Smooth muscle cell (in vitro differentiated cells): ENCODE results near the gene ZNF354C. TPM values are rescaled to one million over a fixed set of nuclear protein-coding genes. Genes with fewer than 3 reads are reported as not detected.

ENCODE experiments used
- DNase-seq: peaks from one replicate; lab custom pipeline; 2025; ENCODE audit not compliant: unreplicated experiment; lab: John Stamatoyannopoulos, UW
- H2AFZ ChIP-seq: fragments of 200-600 bp; sonication (generic); 2 replicates; pipeline ENCODE4 v1.6.0; 2016; ENCODE audit warnings: antibody characterized with exemption, low read depth, mild to moderate bottlenecking
- H3F3A ChIP-seq: fragments of 200-600 bp; sonication (generic); 2 replicates; pipeline ENCODE4 v1.6.0; 2017; ENCODE audit warnings: antibody characterized with exemption, low read depth
- H3K27ac ChIP-seq: fragments of 200-600 bp; sonication (generic); 2 replicates; pipeline ENCODE4 v1.5.1; 2016; ENCODE audit warnings: low read depth, mild to moderate bottlenecking
- H3K27me3 ChIP-seq: fragments of 200-600 bp; sonication (generic); 2 replicates; pipeline ENCODE4 v1.6.1; 2016; ENCODE audit warnings: low read depth, mild to moderate bottlenecking
- H3K36me3 ChIP-seq: fragments of 200-600 bp; sonication (generic); 2 replicates; pipeline ENCODE4 v1.5.1; 2016; ENCODE audit warnings: low read depth
- H3K4me1 ChIP-seq: fragments of 200-600 bp; sonication (generic); 2 replicates; pipeline ENCODE4 v1.5.1; 2016; ENCODE audit warnings: low read depth
- H3K4me2 ChIP-seq: fragments of 200-600 bp; sonication (generic); 2 replicates; pipeline ENCODE4 v1.6.0; 2016; ENCODE audit warnings: mild to moderate bottlenecking
- H3K4me3 ChIP-seq: fragments of 200-600 bp; sonication (generic); 2 replicates; pipeline ENCODE4 v1.5.1; 2016; ENCODE audit warnings: mild to moderate bottlenecking
- H3K79me2 ChIP-seq: fragments of 200-600 bp; sonication (generic); 2 replicates; pipeline ENCODE4 v1.6.0; 2016; ENCODE audit warnings: low read depth, mild to moderate bottlenecking
- H3K9ac ChIP-seq: fragments of 200-600 bp; sonication (generic); 2 replicates; pipeline ENCODE4 v1.6.0; 2016; ENCODE audit warnings: low read depth
- H3K9me3 ChIP-seq: fragments of 200-600 bp; sonication (generic); replicated peaks from 2 replicates; pipeline ENCODE4 v1.5.1; 2016; ENCODE audit warnings: low read depth
- H4K20me1 ChIP-seq: fragments of 200-600 bp; sonication (generic); 2 replicates; pipeline ENCODE4 v1.6.0; 2016; ENCODE audit warnings: low read depth
- WGBS: methylation state at CpG from one replicate; pipeline ENCODE4 v1.1.7; 2016; ENCODE audit warnings: low lambda C conversion rate; 5-methylcytosine and 5-hydroxymethylcytosine counted together
- polyA plus RNA-seq: library from polyadenylated mRNA; unstranded; fragments of >200 nt; fragmentation: Nextera tagmentation; extraction: Ambion mirVana; gene quantifications from 2 replicates; pipeline ENCODE4 v1.2.1, GENCODE V29; 2016
- total RNA-seq: library from RNA; depleted of rRNA; stranded (reverse); fragments of >200 nt; gene quantifications from 2 replicates; pipeline ENCODE4 v1.2.3, GENCODE V29; 2014
- TF ChIP-seq, protein P1 (sequence below): fragments of 200-600 bp; sonication (generic); IDR thresholded peaks from 2 replicates; pipeline ENCODE4 v1.5.1; 2017; ENCODE audit warnings: borderline replicate concordance, mild to moderate bottlenecking, antibody characterized with exemption; ENCODE audit not compliant: insufficient read depth, poor library complexity, severe bottlenecking

The ZNF354C gene
- total and polyA plus RNA-seq, 2 experiments from 2014 or later = 4.0 to 11.7 TPM

DNA sequence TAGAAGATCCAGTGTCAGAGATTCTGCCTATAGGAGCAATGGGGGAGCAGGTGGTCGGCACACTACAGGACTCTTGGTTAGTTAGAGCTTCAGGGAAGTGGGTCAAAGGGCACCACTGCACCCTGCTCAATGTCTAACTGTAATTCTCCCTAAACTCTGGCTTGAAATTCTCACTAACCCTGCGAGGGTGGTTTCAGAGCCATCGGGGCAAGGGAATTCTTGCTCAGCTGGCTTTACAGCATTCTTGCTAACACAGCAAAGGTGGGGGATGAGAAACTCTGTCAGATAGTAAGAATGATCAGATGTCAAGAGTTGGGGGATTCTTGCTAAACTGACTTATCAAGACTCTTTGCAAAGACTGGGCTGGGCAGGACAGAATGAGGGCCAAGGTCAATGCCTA lies 4.7 kb upstream of the ZNF354C start:
- Histone ChIP-seq H3F3A (no peaks in the 10 kb centered on the region), H3K9me3 (no peaks in the 10 kb centered on the region), H3K27ac (no peak overlapping the region), H2AFZ (no peak overlapping the region), H3K9ac (no peak overlapping the region), H4K20me1 (no peaks in the 10 kb centered on the region), H3K4me1 (no peaks in the 10 kb centered on the region), H3K4me2 (no peak overlapping the region), H3K27me3 (no peaks in the 10 kb centered on the region), H3K36me3 (no peaks in the 10 kb centered on the region), H3K4me3 (no peak overlapping the region), H3K79me2 (no peaks in the 10 kb centered on the region)
- no peak for DNase-seq
- 62% methylated on average over 3 of the region's 3 CpGs for WGBS
- TF ChIP-seq, protein P1, sequence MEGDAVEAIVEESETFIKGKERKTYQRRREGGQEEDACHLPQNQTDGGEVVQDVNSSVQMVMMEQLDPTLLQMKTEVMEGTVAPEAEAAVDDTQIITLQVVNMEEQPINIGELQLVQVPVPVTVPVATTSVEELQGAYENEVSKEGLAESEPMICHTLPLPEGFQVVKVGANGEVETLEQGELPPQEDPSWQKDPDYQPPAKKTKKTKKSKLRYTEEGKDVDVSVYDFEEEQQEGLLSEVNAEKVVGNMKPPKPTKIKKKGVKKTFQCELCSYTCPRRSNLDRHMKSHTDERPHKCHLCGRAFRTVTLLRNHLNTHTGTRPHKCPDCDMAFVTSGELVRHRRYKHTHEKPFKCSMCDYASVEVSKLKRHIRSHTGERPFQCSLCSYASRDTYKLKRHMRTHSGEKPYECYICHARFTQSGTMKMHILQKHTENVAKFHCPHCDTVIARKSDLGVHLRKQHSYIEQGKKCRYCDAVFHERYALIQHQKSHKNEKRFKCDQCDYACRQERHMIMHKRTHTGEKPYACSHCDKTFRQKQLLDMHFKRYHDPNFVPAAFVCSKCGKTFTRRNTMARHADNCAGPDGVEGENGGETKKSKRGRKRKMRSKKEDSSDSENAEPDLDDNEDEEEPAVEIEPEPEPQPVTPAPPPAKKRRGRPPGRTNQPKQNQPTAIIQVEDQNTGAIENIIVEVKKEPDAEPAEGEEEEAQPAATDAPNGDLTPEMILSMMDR = no peak

DNA sequence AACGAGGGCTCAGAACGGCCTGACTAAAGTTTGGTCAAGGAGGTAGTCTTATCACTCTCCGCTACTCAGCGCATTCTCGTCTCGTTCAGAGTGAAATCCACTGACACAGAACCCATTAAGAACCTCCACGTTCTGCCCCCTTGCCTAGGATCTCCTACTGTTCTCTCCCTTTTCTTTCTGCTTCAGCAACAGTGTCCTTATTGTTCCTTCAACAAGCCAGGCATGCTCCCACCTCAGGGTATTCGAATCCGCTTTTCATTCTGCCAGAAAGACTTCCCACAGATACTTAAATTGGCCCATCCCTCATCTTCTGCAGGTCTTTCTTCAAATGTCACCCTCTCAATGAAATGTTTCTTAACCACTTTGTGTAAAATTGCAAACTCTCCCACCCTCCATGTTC lies 4.3 kb upstream of the ZNF354C start:
- WGBS = 76% methylated on average over 9 of the region's 9 CpGs
- H3K27ac ChIP-seq = no peak overlapping the region
- TF ChIP-seq, protein P1 = no peak
- no peak overlapping the region for H3K4me3 ChIP-seq
- peaks cover 3% of the 10 kb centered on the region for H3K79me2 ChIP-seq
- H3K9ac ChIP-seq = no peak overlapping the region
- DNase-seq = no peak
- H3K9me3 ChIP-seq = no peaks in the 10 kb centered on the region
- H3K4me2 ChIP-seq = no peak overlapping the region
- no peaks in the 10 kb centered on the region for H4K20me1 ChIP-seq
- H3K36me3 ChIP-seq = no peaks in the 10 kb centered on the region
- H3F3A ChIP-seq = no peaks in the 10 kb centered on the region
- peaks cover 2% of the 10 kb centered on the region for H3K4me1 ChIP-seq
- H2AFZ ChIP-seq = no peak overlapping the region
- H3K27me3 ChIP-seq = no peaks in the 10 kb centered on the region

DNA sequence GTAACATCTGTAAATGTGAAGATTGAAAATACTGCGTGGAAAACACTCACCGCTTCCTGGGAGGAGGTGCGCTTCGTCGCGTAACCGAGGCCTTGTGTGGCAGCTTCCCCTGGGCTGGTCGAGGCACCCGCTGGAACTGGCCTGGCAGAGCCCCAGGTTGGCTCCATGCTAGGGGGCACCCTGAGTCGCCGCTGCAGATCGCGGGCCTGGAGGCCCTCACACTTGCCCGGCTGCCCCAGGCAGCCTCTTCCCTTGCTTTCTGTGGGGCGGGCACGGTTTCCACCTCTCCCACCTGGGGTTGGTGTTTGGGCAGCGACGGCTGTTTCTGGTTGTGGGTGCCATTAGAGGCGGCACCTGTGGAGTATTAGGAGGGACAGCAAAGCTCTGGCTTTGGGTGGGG lies 852 bp downstream of the ZNF354C start:
- H3K27me3 ChIP-seq = no peaks in the 10 kb centered on the region
- no peak for DNase-seq
- TF ChIP-seq, protein P1 = no peak
- peaks cover 4% of the 10 kb centered on the region for H3K4me1 ChIP-seq
- 92% methylated on average over 19 of the region's 19 CpGs for WGBS
- H3K4me2 ChIP-seq = peak overlapping the region; percentile 88
- H3K27ac ChIP-seq = no peak overlapping the region
- H3K79me2 ChIP-seq = peaks cover 10% of the 10 kb centered on the region
- peak overlapping the region; percentile 80 for H3K4me3 ChIP-seq
- peaks cover 17% of the 10 kb centered on the region for H3K36me3 ChIP-seq
- H3K9me3 ChIP-seq = peaks cover 9% of the 10 kb centered on the region
- no peaks in the 10 kb centered on the region for H4K20me1 ChIP-seq
- H2AFZ ChIP-seq = peak overlapping the region; percentile 81
- no peaks in the 10 kb centered on the region for H3F3A ChIP-seq
- peak overlapping the region; percentile 79 for H3K9ac ChIP-seq

DNA sequence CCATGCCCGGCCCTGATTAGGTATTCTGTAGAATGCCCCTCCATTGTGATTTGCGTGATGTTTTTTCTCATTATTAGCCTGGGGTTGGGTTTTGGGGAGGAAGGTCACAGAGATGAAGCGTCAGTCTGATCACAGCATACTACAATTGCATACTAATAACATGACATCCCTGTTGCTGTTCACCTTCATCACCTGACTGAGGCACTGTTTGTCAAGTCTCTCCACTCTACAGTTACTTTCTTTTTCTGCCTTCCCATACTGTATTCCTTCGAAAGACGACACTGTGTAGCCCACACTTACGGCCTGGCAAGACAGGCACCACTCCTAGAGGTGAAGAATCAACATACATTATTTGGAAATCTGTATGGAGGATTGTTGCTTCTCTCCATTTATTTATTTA lies 5.5 kb downstream of the ZNF354C start:
- Histone ChIP-seq H3K4me3 (no peak overlapping the region), H3F3A (no peaks in the 10 kb centered on the region), H4K20me1 (no peaks in the 10 kb centered on the region), H3K27me3 (no peaks in the 10 kb centered on the region), H3K9ac (no peak overlapping the region), H2AFZ (no peak overlapping the region), H3K9me3 (peaks cover 35% of the 10 kb centered on the region), H3K79me2 (peaks cover 15% of the 10 kb centered on the region), H3K27ac (no peak overlapping the region), H3K4me2 (no peak overlapping the region), H3K4me1 (peaks cover 3% of the 10 kb centered on the region), H3K36me3 (peaks cover 43% of the 10 kb centered on the region)
- TF ChIP-seq, protein P1 = no peak
- WGBS = 96% methylated on average over 6 of the region's 6 CpGs
- DNase-seq = no peak
